Esophagus muscularis mucosa (tissue), 4 donors: ENCODE data around the gene ADAD2. TPM values are rescaled to one million over a fixed set of nuclear protein-coding genes. Genes with fewer than 3 reads are reported as not detected.
A peak's percentile ranks its signal among the peaks of the same experiment; 100 is the strongest.

Experiments
- DNase-seq: peaks from one replicate; pipeline ENCODE4 v3.0.0-alpha.2; 2017; ENCODE audit errors: extremely low spot score
- H3K27ac ChIP-seq, 4 donors: fragments of 200-600 bp; sonication (generic); replicated peaks in 1 of 4; 1 replicate in 3 of 4; 2 replicates in 1 of 4; pipeline ENCODE4 v1.5.1; 2016 to 2019; ENCODE audit warnings: mild to moderate bottlenecking in 1 of 4
- H3K27me3 ChIP-seq, 4 donors: fragments of 200-600 bp; sonication (generic); one replicate each; pipeline versions ENCODE4 v1.5.1 to v1.6.0; 2016 to 2019
- H3K36me3 ChIP-seq, 4 donors: fragments of 200-600 bp; sonication (generic); one replicate each; pipeline ENCODE4 v1.5.1; 2016 to 2019
- H3K4me1 ChIP-seq, 4 donors: fragments of 200-600 bp; sonication (generic); one replicate each; pipeline ENCODE4 v1.5.1; 2016 to 2019
- H3K4me3 ChIP-seq, 4 donors: fragments of 200-600 bp; sonication (generic); 1 replicate in 2 of 4; 2 replicates in 2 of 4; pipeline ENCODE4 v1.5.1; 2016 to 2019; ENCODE audit warnings: mild to moderate bottlenecking in 4 of 4, moderate library complexity in 1 of 4
- H3K9me3 ChIP-seq, 4 donors: fragments of 200-600 bp; sonication (generic); 1 replicate in 3 of 4; 2 replicates in 1 of 4; pipeline ENCODE4 v1.5.1; 2016 to 2019
- EP300 ChIP-seq: sonication (generic); formaldehyde crosslinking; IDR thresholded peaks from one replicate; pipeline ENCODE4 v1.6.1; 2017; ENCODE audit warnings: antibody characterized with exemption
- POLR2A ChIP-seq: fragments of 450-650 bp; IDR thresholded peaks from one replicate; pipeline ENCODE4 v1.6.1; 2017; ENCODE audit warnings: antibody characterized with exemption, moderate library complexity, mild to moderate bottlenecking, low read depth
- POLR2AphosphoS5 ChIP-seq, 2 donors: sonication (generic); formaldehyde crosslinking; IDR thresholded peaks; one replicate each; pipeline ENCODE4 v1.6.1; 2017; ENCODE audit warnings: antibody characterized with exemption in 2 of 2
- WGBS: methylation state at CpG from one replicate; pipeline ENCODE4 v1.1.5; 2018; 5-methylcytosine and 5-hydroxymethylcytosine counted together
- intact Hi-C: fragments of 100-400 bp; cut with DNase I; formaldehyde crosslinking; loops from one replicate; pipeline ENCODE4 v1.15.1; 2023
- total RNA-seq, 4 donors: library from RNA; depleted of rRNA; stranded (reverse); fragments of >200 nt; gene quantifications; one replicate each; pipeline versions ENCODE4 v1.1.0 to v1.2.1, GENCODE V29; 2016
- TF ChIP-seq, protein P1 (sequence below), 3 experiments: fragments of 200-600 bp in 2 of 3; fragments of 450-650 bp in 1 of 3; sonication (generic) in 2 of 3; IDR thresholded peaks; one replicate each; pipeline ENCODE4 v1.5.1; 2017 to 2019; ENCODE audit warnings: antibody characterized with exemption in 3 of 3, mild to moderate bottlenecking in 2 of 3, moderate library complexity in 1 of 3

Gene ADAD2
- total RNA-seq, 4 donors from 2014 or later, result 0.42 to 0.83 (median 0.80) TPM; not detected in 1

DNA sequence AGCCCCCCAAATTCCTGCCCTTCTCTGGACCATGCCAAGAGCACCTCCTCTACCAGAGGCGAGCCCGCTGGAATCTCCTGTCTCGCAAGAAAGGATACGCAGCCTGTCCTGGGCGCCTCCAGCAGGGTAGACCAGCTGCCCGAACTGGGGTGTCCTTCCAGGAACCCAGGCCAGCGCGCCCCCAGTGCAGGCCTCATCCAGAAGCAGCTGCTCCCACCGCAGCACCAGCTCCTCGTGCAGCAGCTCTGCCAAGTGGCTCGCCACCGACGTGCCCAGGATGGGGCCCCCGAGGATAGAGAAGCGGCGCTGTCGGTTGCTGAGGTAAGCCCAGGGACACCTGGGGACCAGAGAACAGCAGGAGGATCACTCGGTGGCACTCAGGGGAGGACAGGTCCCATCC, 8.9 kb upstream of the ADAD2 start:
- no peaks in the 10 kb centered on the region for H3K27me3 ChIP-seq
- DNase-seq, result no peak
- H3K9me3 ChIP-seq, result no peaks in the 10 kb centered on the region
- no peak overlapping the region for H3K4me3 ChIP-seq
- H3K4me1 ChIP-seq, result peaks cover 34 to 63% (median 58%) of the 10 kb centered on the region in 4 donors
- intact Hi-C loops, result loop anchor here (10.0 kb wide), 2 partner anchors 67 to 227 kb away; partner anchors contain the start of genes MBTPS1 and OSGIN1
- H3K36me3 ChIP-seq, result peaks cover 27 to 70% (median 68%) of the 10 kb centered on the region in 4 donors
- no peak overlapping the region for H3K27ac ChIP-seq
- TF ChIP-seq EP300, result no peak
- 90% methylated on average over 12 of the region's 18 CpGs for WGBS

DNA sequence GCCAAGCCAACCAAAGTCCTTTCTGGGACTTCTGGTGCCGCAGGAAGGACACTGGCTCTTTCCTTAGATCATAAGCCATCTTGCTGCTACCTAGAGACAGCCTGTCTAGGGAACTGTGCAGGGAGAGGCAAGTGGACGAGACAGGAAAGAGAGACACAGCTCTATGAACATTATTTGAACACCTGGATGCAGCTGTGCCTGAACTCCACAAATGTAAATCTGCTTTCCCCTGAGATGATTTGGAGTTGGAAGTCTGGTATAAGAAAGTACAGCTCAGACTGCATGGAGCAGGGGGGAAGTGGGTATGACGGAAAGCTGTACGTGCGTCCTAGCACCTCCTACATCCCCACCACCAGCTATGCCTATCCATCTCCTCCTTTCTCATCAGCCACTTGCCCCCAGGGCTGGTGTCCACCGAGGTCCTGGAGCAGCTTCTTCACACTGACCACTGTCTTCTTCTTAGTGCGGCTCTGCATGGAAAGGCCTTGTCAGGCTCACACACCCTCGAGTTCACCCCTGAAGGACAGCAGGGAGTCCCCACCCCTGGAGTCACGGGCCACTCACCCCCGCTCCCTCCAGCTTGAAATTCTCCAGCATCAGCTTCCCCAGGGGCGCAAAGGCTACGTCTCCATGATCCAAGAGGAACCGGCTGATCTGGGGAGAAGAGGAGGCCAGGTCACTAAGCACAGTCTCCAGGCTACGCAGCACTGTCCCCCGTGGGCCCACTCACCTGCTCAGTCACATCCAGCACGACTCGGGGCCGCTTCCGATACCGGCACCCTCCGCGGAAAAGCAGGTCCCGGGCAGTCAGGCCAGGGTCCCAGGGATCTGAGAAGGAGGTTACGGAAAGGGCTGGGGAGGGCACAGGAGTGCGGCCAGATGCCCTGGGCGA, 8.0 kb upstream of the ADAD2 start:
- WGBS, result 97% methylated on average over 24 of the region's 26 CpGs
- no peak for DNase-seq
- Histone ChIP-seq H3K36me3 (peaks cover 27 to 70% (median 68%) of the 10 kb centered on the region in 4 donors), H3K9me3 (no peaks in the 10 kb centered on the region), H3K27me3 (no peaks in the 10 kb centered on the region), H3K4me3 (no peak overlapping the region), H3K27ac (peak overlapping the region in 2 of 4 donors; percentile 5 to 33), H3K4me1 (peaks cover 26 to 57% (median 51%) of the 10 kb centered on the region in 4 donors)
- no peak for TF ChIP-seq POLR2A
- no peak for TF ChIP-seq EP300
- TF ChIP-seq, protein P1, sequence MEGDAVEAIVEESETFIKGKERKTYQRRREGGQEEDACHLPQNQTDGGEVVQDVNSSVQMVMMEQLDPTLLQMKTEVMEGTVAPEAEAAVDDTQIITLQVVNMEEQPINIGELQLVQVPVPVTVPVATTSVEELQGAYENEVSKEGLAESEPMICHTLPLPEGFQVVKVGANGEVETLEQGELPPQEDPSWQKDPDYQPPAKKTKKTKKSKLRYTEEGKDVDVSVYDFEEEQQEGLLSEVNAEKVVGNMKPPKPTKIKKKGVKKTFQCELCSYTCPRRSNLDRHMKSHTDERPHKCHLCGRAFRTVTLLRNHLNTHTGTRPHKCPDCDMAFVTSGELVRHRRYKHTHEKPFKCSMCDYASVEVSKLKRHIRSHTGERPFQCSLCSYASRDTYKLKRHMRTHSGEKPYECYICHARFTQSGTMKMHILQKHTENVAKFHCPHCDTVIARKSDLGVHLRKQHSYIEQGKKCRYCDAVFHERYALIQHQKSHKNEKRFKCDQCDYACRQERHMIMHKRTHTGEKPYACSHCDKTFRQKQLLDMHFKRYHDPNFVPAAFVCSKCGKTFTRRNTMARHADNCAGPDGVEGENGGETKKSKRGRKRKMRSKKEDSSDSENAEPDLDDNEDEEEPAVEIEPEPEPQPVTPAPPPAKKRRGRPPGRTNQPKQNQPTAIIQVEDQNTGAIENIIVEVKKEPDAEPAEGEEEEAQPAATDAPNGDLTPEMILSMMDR (IDR thresholded peaks at IDR 0.05), result no peak
- no peak for TF ChIP-seq POLR2AphosphoS5 (IDR thresholded peaks at IDR 0.05)
- intact Hi-C loops, result loop anchor here (10.0 kb wide), 2 partner anchors 68 to 228 kb away; partner anchors contain the start of genes MBTPS1 and OSGIN1

DNA sequence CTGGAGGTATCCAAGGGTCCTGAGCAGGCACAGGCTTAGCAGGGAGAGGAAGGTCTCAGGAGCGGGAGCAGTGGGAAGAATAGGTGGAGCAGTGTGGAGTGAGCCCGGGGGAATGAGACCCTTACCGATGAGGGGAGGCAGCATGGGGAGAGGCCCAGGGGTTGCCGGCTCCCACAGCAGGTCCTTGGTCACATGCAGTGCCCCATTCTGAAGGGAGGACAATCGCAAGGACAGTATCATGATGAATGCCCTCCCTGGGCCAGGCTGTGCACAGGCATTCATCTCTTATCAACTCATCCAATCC, 7.4 kb upstream of the ADAD2 start:
- WGBS, result 94% methylated on average over 5 of the region's 5 CpGs
- H3K36me3 ChIP-seq, result peaks cover 25 to 65% (median 63%) of the 10 kb centered on the region in 4 donors
- H3K9me3 ChIP-seq, result no peaks in the 10 kb centered on the region
- no peak overlapping the region for H3K4me3 ChIP-seq
- H3K4me1 ChIP-seq, result peaks cover 20 to 51% (median 45%) of the 10 kb centered on the region in 4 donors
- DNase-seq, result no peak
- peak overlapping the region in 2 of 4 donors; percentile 5 to 33 for H3K27ac ChIP-seq
- H3K27me3 ChIP-seq, result no peaks in the 10 kb centered on the region
- TF ChIP-seq POLR2AphosphoS5 (IDR thresholded peaks at IDR 0.05) (no peak), EP300 (no peak), POLR2A (no peak)
- TF ChIP-seq, protein P1 (IDR thresholded peaks at IDR 0.05), result no peak
- intact Hi-C loops, result loop anchor here (10.0 kb wide), 2 partner anchors 69 to 229 kb away; partner anchors contain the start of genes MBTPS1 and OSGIN1

DNA sequence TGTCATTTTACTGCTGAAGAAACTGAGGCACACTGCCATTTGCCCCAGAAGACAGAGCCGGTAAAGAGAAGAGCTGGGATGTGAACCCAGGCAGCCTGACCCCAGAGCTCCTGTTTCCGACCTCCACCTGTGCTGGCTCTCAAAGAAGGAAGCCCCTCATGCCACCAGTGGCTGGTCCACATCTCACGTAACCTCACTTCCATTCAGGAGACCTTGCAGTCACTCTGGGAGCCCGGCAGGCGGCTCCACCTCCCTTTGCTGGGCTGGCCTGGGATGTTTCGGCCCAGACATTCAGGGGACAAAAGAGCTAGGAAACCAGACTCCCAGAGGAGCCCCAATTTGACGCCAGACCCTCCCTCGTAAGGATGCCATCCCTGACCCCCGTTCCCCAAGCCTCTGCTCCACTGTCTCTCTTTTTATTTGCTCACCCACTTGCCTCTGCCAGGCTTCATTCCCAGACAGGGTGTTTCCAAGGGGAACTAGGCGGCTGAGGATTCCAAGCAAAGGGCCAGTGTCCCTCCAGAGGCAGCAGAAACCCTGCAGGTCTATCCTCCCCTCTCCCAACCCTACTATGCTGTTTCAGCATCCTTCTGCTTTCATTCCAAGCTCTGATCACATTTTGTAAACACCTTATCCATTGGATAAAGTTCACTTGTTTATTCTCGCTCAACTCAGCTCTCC, 6.9 kb upstream of the ADAD2 start:
- no peaks in the 10 kb centered on the region for H3K27me3 ChIP-seq
- peaks cover 20 to 49% (median 42%) of the 10 kb centered on the region in 4 donors for H3K4me1 ChIP-seq
- DNase-seq, result no peak
- H3K36me3 ChIP-seq, result peaks cover 20 to 60% (median 57%) of the 10 kb centered on the region in 4 donors
- WGBS, result 82% methylated on average over 11 of the region's 11 CpGs
- intact Hi-C loops, result loop anchor here (10.0 kb wide), 2 partner anchors 69 to 229 kb away; partner anchors contain the start of genes MBTPS1 and OSGIN1
- TF ChIP-seq, protein P1 (IDR thresholded peaks at IDR 0.05), result peak in 1 of 3 experiments; percentile 30
- TF ChIP-seq POLR2A, result no peak
- peak overlapping the region in 3 of 4 donors; percentile 5 to 33 (median 30) for H3K27ac ChIP-seq
- no peaks in the 10 kb centered on the region for H3K9me3 ChIP-seq
- no peak overlapping the region for H3K4me3 ChIP-seq

DNA sequence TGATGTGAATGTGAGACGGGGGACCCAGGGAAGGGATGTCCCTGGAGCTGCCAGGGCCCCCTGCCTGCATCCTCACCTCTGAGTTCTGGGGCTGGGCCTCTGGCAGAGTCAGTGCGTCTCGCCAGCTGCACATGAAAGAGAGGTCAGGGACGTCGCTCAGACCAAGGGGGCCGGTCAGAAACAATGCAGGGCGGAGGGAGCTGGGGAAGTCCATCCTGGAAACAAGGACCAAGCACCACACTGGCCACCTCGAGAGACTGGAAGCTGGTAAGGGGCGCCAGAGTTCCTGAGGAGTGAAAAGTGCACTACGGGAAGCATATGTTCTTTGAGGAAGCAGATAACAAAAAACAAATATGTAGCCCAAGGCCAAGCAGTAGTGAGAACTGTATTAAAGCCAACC, 6.2 kb upstream of the ADAD2 start:
- Histone ChIP-seq H3K36me3 (peaks cover 18 to 53% (median 50%) of the 10 kb centered on the region in 4 donors), H3K4me3 (peak overlapping the region in 1 of 4 donors; percentile 86), H3K4me1 (peaks cover 18 to 48% (median 42%) of the 10 kb centered on the region in 4 donors), H3K27ac (peak overlapping the region in 2 of 4 donors; percentile 42 to 79), H3K27me3 (no peaks in the 10 kb centered on the region), H3K9me3 (no peaks in the 10 kb centered on the region)
- 74% methylated on average over 10 of the region's 10 CpGs for WGBS
- no peak for DNase-seq
- TF ChIP-seq EP300 (no peak), POLR2AphosphoS5 (IDR thresholded peaks at IDR 0.05) (peak in 1 of 2 donors; percentile 30), POLR2A (no peak)
- TF ChIP-seq, protein P1 (IDR thresholded peaks at IDR 0.05), result no peak
- intact Hi-C loops, result loop anchor here (10.0 kb wide), 2 partner anchors 70 to 230 kb away; partner anchors contain the start of genes MBTPS1 and OSGIN1
